Breast epithelium (tissue), 3 donors: ENCODE data around the gene LARP6.

Source experiments
- POLR2A ChIP-seq: fragments of 450-650 bp; IDR thresholded peaks from one replicate; pipeline ENCODE4 v1.6.1; 2016; ENCODE audit warnings: antibody characterized with exemption, mild to moderate bottlenecking, moderate library complexity
- POLR2AphosphoS5 ChIP-seq, 3 donors: sonication (generic); formaldehyde crosslinking; IDR thresholded peaks; one replicate each; pipeline ENCODE4 v1.6.1; 2017; ENCODE audit warnings: antibody characterized with exemption in 3 of 3
- TF ChIP-seq, protein P1 (sequence below), 3 donors: fragments of 450-650 bp; IDR thresholded peaks; one replicate each; pipeline ENCODE4 v1.5.1; 2016 to 2017; ENCODE audit warnings: antibody characterized with exemption in 3 of 3, mild to moderate bottlenecking in 3 of 3, moderate library complexity in 3 of 3

DNA sequence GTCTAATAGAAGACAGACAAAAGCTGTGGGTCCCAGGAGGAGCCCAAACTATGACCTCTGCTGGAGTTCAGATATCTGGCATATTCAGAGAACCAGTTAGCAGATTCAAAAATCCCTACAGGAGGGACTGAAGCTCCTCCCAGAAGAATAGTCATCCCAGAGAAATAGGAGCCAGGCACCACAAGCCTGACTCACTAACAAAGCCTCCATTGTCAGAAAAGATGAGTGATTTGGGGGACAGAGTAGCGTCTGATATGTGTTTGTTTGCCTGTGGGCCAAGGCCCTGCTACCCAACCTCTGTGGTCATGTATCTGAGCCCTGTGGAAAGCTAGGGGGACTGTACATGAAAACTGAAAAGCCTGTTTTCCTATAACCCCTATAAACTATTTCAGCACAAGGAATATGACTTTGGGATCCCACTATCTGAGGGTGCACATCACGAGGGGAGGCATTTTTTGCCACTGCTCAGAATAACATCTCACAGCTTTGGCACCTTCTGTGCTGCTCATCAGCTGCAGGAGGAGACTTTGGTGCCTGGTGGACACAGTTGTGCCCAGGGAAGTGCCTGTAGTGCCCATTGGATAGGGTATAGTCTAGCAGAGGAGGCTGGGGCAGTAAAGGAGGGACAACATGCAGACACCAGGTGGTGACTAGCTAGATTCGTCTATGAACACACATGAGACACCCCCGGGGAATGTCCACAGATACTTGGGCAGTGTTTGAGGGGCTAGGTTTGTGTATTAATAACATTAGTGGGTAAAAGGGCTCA lies 9.7 kb upstream of the LARP6 start:
- TF ChIP-seq, protein P1, sequence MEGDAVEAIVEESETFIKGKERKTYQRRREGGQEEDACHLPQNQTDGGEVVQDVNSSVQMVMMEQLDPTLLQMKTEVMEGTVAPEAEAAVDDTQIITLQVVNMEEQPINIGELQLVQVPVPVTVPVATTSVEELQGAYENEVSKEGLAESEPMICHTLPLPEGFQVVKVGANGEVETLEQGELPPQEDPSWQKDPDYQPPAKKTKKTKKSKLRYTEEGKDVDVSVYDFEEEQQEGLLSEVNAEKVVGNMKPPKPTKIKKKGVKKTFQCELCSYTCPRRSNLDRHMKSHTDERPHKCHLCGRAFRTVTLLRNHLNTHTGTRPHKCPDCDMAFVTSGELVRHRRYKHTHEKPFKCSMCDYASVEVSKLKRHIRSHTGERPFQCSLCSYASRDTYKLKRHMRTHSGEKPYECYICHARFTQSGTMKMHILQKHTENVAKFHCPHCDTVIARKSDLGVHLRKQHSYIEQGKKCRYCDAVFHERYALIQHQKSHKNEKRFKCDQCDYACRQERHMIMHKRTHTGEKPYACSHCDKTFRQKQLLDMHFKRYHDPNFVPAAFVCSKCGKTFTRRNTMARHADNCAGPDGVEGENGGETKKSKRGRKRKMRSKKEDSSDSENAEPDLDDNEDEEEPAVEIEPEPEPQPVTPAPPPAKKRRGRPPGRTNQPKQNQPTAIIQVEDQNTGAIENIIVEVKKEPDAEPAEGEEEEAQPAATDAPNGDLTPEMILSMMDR (IDR thresholded peaks at IDR 0.05): no peak
- TF ChIP-seq POLR2A (no peak), POLR2AphosphoS5 (IDR thresholded peaks at IDR 0.05) (no peak)
